Endothelial cell of hepatic sinusoid (primary cell): ENCODE measurements around the gene ZNF485.
"Not testable (repeated sequence)": the region's sequence is repeated elsewhere in the genome, so short reads cannot be mapped to it uniquely, and the experiment has no call there.

Experiments
- in situ Hi-C: cut with HindIII; loops from 2 replicates; pipeline ENCODE4 v1.10.0; 2017; ENCODE audit warnings: low sequenced_read_pairs

ZNF485 gene

DNA sequence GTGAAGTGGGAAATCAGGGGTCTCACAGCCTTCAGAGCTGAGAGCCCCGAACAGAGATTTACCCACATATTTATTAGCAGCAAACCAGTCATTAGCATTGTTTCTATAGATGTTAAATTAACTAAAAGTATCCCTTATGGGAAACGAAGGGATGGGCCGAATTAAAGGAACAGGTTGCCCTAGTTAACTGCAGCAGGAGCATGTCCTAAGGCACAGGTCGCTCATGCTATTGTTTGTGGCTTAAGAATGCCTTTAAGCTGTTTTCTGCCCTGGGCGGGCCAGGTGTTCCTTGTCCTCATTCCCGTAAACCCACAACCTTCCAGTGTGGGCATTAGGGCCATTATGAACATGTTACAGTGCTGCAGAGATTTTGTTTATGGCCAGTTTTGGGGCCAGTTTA lies 4.7 kb upstream of the ZNF485 start:
- in situ Hi-C loops = not testable (repeated sequence)

DNA sequence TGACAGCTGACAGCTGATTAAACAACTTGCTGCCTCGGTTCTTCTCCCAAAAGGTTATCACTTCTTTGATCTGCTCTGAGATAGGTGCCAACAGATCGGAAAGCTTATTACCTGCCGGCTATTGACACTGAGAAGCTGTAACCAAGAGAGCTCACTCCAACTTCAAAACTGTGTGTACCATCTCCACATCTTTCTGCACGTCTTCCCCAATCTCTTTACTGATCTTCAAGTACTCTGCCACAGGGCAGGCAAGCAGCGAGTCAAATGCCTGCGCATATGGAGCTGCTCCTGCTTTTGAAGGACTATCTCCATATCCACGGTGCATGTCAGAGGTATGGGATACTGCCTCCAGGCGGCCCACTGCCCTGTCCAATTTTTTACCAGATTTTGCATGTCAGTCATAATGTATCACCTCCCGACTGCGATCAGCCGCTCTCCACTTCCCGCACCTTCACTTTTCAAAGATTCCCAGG lies 352 bp upstream of the ZNF485 start:
- in situ Hi-C loops = loop anchor here (5.0 kb wide), 1 partner anchor 34 kb away; the partner anchor contains the start of gene ZNF239

DNA sequence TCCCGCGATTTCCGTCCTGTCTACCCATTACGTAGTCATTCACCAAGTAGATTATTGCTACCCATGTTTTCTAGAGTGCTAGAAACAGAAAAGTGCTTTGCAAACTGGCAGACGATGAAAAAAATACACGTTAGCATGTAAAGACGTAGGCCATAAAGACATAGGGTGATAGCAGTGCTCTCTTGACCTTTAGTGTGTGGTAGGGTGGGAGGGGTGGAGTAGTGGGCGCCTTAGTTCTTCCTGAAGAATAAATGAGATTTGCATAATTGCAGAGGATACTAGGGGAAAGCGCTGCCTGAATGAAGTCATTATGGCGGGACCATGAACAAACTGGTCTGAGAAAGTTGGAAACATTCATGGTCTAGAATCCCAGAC lies 948 bp downstream of the ZNF485 start:
- in situ Hi-C loops = loop anchor here (5.0 kb wide), 1 partner anchor 35 kb away; the partner anchor contains the start of gene ZNF239

DNA sequence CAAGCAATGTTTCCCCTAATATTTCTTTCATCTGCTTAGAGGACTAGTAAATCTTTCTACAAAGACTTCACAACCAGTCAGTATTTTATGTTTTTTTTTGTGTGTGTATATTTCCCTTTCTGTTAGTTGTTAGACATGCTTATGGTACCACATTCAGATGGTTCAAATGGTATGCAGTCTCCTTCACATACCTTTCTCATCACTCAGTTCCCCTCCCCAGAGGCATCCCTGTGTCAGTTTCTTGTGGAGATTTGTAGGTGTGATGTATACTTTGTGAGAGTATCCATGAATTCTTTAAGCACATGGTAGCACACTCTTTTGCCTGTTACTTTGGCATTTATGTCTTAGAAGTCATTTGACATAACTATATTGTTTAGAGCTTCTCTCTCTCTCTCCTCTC lies 4.4 kb downstream of the ZNF485 start:
- in situ Hi-C loops = no loop called here

DNA sequence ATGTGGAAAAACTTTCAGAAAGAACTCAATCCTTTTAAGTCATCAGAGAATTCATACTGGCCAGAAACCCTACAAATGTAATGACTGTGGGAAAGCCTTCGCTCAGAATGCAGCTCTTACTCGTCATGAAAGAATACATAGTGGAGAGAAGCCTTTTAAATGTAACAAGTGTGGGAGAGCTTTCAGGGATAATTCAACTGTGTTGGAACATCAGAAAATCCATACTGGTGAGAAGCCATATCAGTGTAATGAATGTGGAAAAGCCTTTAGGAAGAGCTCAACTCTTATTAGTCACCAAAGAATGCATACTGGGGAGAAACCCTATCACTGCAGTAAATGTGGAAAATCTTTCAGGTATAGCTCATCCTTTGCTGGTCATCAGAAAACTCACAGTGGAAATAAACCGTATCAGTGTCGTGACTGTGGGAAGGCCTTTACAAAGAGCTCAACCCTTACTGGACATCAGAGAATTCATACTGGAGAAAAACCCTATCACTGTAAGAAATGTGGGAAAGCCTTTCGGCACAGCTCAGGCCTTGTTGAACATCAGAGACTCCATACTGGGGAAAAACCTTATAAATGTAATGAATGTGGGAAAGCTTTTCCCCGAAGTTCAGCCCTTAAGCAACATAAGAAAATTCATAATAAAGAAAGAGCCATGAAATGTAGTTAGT lies 10.6 kb downstream of the ZNF485 start:
- in situ Hi-C loops = no loop called here

DNA sequence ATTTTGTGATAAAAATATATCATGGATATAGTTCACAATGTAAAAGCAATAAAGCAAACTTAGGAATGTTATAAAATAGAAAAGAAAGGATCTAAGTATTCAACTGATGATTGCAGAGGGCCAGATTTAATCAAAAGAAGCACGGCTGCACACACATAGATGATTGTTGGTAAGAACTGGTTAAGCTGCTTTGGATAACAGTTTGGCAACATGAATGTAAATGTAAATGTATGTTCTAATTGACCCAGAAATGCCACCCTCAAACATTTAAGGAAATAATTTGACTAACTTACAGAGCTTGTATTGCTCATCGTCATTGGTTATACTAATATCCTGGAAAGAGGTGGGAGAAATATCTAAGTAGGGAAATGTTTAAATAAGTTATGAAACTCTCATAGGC lies 13.1 kb downstream of the ZNF485 start:
- in situ Hi-C loops = no loop called here

DNA sequence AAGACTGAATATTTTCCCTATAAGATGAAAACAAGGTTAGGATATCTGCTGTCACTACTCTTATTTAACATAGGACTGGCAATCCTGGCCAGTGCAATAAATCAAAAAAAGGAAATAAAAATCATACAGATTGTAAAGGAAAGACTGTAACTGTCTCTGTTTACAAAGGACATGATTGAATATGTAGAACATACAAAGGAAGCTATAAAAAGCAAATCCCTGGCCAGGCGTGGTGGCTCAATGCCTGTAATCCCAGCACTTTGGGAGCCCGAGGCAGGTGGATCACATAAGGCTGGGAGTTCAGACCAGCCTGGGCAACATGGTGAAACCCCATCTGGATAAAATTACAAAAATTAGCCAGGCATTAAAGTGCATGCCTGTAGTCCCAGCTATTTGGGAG lies 15.8 kb downstream of the ZNF485 start:
- in situ Hi-C loops = no loop called here

DNA sequence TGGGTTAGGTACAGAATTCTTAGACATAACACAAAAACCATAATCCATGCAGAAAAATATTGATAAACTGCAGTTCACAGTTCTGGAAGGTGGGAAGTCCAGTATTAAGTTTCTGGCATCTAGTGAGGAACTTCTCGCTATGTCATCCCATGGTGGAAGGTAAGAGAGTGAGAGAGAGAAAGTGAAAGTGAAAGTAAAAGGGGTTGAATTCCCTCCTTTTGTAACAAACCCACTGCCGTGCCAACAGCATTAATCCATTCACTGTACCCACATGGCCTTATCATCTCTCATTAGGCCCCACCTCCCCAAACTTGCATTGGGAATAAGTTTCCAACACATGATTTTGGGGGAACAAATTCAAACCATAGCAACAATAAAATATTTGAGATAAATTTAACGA lies 17.1 kb downstream of the ZNF485 start:
- in situ Hi-C loops = no loop called here

DNA sequence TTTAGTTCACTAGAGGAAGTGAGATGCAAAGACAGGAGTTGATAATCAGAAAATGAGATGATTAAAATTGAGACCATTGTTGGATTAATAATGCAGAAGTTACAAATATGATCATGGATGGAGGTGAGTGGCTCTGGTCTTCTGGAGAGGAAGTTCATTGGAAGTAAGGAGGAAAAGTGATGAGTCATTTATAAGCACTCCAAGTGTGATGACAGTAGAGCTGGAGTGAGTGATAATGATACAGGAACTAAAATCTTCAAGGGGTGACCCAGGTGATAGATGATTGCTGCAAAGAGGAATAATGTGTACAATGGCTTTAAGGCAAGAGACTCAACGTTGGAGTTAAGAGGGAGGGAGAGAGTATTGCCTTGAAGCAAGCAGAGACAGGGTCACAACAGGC lies 21.7 kb downstream of the ZNF485 start:
- in situ Hi-C loops = no loop called here

DNA sequence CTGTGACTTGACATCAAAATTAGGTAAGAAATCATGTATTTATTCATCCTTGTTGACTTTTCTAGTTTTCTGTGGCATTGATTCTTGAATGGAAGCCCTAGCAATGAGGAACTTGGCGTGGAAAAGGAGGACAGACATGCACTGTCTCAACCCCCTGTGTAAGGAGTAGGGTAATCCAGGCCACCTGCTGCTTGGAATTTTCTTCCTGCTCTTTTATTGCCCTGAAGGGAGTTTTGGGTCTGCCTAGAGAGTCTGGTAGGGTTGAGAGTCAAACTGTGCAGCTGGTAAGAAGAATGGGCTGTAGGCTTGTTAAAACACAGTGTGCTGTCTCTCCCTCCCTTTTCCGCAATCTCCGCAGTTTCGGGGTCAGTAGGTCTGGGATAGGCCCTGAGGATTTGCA lies 22.7 kb downstream of the ZNF485 start:
- in situ Hi-C loops = no loop called here

DNA sequence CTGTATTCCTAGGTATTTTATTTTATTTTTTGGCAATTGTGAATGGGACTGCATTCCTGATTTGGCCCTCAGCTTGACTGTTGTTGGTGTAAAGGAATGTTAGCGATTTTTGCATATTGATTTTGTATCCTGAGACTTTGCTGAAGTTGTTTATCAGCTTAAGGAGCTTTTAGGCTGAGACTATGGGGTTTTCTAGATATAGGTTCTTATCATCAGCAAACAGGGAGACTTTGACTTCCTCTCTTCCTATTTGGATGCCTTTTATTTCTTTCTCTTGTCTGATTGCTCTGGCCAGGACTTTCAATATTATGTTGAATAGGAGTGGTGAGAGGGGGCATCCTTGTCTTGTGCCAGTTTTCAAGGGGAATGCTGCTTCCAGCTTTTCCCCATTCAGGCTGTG lies 29.6 kb downstream of the ZNF485 start:
- in situ Hi-C loops = not testable (repeated sequence)

DNA sequence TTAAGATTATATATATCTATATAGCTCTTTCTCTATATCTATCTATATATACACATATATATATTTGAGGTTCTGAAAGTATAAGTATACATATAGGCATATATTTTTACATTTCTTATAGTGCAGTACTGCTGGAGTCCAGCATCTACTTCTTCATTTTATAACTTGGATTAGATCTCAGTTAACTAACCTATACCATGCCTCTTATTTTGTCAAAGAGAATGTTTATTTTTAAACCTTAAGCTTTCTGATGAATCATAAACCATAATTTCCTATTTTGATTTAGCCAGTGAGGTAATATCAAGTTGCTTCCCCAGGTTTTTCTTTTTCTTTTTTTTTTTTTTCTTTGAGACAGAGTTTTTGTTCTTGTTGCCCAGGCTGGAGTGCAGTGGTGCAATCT lies 34.4 kb downstream of the ZNF485 start:
- in situ Hi-C loops = no loop called here

DNA sequence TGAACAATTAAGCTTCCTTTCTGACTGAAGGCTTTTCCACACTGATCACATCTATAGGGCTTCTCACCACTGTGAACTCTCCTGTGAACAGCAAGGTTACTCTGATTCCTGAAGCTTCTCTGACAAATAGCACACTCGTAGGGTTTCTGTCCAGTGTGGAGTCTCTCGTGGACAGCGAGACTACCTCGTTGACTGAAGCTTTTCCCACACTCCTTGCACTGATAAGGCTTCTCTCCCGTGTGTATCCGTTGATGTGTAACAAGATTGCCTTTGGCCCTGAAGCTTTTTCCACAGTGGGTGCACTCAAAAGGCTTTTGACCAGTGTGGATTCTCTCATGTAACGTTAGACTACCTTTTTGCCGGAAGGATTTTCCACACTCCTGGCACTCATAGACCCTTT lies 38.0 kb downstream of the ZNF485 start:
- in situ Hi-C loops = no loop called here

DNA sequence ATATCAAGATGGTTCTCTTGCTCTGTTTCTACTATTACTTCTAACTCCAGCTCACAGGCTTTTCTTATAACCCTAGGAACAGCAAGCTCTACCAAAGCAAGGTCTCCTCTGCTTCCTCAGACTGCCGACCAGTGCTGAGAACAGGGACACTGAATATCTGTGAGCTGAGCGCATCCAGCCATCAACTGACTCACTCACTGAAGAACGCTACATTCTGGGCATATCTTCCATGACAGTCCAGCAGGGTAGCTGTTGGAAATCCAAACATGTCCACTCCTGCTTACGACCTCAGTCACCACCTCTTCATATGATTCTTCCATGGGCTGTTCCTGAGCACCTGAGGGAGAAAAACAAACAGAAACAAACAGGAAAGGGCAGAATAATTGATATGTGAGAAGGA lies 39.6 kb downstream of the ZNF485 start:
- in situ Hi-C loops = no loop called here

DNA sequence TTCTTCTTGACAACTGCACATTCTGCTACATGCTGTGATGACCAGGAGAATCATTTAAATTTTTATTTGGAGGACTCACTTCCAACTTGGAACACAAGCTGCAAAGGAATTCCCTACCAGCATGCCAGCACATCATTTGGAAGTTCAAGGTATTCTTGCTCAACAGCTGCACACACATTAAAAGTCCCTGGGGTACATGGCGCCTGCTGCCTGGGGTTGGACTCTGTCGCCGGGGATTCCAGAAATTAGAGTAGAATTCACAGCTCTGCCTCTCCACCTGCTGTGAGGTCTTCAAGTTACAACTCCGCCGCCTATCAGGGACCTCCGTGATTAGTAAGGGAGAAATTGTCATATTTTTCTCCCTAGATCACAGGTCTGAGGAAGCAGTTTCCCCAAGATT lies 41.3 kb downstream of the ZNF485 start:
- in situ Hi-C loops = no loop called here

DNA sequence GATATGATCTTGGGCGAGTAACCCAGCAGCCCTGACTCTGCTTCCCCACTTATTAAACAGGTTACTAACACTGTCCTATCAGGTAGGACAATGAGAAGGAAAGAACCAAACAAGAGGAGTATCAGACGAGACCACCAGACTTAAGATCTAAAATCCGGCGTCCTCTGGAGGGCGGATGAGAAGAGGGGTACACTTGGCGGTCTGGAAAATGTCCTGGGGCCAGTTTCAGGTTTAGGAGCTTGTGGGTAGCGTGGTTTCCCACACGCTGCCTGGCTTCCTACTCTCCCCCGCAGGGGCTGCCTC lies 41.8 kb downstream of the ZNF485 start:
- in situ Hi-C loops = no loop called here

DNA sequence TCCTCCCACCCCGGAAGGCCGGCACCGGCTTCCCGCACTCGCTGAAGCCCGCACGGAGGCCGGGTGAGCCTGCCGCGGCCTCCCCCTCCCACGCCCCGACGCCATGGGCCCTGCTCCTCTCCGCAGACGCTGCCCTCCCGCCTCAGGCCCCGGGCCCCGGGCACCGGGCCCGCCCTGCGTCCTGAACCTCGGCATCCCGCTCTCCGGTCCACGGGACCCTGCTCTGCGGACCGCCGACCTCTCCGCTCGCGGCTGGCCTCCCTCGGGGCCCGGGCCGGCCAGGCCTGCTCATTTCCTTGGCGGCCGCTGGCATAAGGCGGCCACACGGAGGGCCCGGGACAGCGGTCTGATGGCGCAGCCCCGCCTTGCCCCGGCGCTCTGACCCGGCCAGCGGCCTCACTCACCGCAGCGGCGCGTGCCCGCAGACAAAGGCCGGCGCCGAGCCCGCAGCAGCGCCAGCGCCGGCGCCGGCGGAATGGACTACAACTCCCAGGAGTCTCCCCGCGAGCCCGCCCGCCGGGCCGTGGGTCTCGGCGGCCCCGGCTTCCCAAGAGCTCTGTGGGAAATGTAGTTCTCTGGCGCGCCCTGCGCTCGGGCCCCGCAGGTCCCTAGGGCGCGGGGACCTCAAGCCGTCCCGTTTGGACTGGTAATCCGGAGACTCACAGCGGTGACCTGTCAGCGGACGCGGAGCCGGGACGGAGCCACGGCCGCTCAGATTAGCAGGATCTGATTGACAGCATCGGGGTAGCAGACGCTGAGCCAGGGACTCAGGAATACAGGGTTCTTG lies 42.4 kb downstream of the ZNF485 start, which contains the start of gene ZNF32:
Gene ZNF32 (minus strand): TSS at position 484 of the 787 bp plus-strand sequence. CDS start 2,748 bp downstream, outside the sequence.
- in situ Hi-C loops = no loop called here

DNA sequence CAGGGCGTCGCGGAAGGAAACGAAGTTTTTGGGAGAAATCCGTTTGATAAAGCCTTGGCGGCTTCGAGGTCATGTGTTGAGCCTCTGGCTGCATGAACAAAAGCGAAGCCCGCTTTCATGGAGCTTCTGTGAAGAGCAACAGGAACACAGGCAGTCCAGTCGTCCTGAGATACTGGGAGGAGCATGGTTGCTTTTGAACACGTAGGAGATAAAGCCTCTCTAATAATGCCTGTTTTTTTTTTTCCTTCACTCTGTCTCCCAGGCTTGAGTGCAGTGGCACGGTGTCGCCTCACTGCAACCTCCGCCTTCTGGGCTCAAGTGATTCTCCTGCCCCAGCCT lies 42.9 kb downstream of the ZNF485 start:
- in situ Hi-C loops = no loop called here

DNA sequence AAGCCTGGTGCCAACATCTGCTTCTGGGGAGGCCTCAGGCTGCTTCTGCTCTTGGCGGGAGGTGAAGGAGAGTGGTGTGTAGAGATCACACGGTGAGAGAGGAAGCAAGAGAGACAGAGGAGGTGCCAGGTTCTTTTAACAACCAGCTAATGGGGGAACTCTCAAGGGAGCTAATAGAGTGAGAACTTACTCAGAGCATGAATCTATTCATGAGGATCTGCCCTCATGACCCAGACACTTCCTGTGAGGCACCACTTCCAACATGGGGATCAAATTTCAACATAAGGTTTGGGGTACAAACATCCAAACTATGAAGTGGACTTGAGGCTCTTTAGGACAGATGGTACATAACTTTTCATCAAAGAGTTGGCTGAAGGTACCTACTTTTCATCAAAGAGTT lies 47.5 kb downstream of the ZNF485 start:
- in situ Hi-C loops = no loop called here

DNA sequence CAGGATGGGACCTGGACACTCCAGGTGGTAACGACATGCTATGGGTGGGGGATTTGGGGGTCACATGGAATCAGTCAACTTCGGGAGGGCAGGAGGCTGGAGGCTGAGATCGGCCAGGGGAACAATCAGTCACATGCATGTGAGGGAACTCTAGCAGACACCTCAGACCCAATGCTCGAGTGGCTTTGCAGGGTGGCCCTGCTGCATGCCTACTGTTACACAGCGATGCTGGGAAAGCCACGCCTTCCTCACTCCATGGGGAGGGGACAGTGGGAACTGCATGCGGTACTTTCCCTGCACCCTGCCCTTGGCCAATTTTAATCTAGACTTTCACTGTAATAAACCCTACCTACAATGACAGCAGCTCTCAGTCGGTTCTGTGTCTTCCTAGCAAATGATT lies 49.1 kb downstream of the ZNF485 start:
- in situ Hi-C loops = no loop called here

DNA sequence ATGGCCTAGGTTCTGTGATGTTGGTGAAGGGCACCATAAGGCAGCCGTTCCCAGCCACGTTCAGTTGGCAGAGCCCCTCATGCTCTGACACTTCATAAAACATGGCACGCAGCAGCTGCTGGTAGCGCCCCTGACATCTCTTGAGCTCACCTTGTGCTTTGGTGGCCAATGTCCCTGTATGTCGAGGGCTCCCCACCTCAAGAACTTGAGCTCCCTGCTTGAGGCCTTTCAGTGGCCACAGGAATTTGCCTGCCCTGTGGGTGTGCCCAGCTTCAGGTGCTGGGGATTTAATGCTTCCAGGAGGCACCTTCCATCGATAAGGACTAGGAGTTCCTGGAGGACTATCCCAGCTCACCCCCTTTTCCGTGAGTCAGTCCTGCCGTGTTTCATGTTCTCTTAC lies 52.0 kb downstream of the ZNF485 start:
- in situ Hi-C loops = no loop called here

DNA sequence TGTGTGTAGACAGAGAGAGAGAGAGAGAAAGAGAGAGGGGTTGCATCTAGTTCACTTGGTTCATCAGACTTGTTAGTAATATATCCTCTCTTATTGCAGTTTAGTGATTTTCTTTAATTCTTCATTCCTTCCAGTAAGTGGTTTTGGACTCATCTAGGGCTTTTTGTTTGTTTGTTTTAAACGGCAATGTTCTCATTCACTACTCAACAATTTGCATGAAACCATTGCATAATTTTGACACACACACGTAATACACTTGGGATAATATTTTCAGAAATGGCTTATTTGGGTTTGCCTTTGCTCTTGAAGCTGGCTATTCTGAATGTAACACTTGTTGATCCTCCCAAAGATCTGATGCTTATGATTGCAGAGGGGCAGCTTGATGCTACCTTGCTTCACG lies 58.8 kb downstream of the ZNF485 start:
- in situ Hi-C loops = no loop called here

DNA sequence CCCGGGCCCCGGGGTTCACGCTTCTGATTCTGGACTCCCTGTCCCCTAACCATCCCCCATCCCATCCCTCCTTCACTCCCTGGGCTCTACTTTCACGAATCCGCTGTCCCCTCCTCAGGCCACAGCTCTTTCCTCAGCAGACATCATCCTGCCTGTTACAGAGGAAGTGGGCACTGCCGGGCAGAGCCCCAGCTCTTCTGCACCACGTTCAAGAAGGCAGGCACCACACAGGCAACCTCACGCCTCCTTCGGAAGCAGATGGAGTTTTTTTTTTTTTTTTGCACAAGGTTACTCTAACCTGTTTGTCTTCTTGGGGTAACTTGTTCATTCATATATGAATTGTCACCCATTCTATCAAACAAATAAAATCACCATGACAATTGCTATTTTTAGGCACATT lies 60.3 kb downstream of the ZNF485 start:
- in situ Hi-C loops = no loop called here
